Upper lobe of left lung (tissue), 4 donors: Measurements from ENCODE around the gene GPC5.

Experiments used
- CTCF ChIP-seq, 6 experiments: fragments of 450-650 bp in 4 of 6; fragments of 200-600 bp in 2 of 6; sonication (generic) in 2 of 6; IDR thresholded peaks; one replicate each; pipeline ENCODE4 v1.5.1; 2016 to 2019; ENCODE audit warnings: antibody characterized with exemption in 6 of 6
- EP300 ChIP-seq, 4 donors: sonication (generic); formaldehyde crosslinking; IDR thresholded peaks; one replicate each; pipeline ENCODE4 v1.5.1; 2017; ENCODE audit warnings: antibody characterized with exemption in 4 of 4, control low read depth in 2 of 4
- POLR2A ChIP-seq, 4 donors: fragments of 450-650 bp; IDR thresholded peaks; one replicate each; pipeline ENCODE4 v1.5.1; 2016 to 2017; ENCODE audit warnings: antibody characterized with exemption in 4 of 4, mild to moderate bottlenecking in 2 of 4
- POLR2AphosphoS5 ChIP-seq, 2 donors: sonication (generic); formaldehyde crosslinking; IDR thresholded peaks; one replicate each; pipeline ENCODE4 v1.5.1; 2017; ENCODE audit warnings: antibody characterized with exemption in 2 of 2

GRCh38 chr13:91740756-91741155 is 342.3 kb downstream of the GPC5 start:
- TF ChIP-seq POLR2A (IDR thresholded peaks at IDR 0.05) (no peak), CTCF (IDR thresholded peaks at IDR 0.05) (no peak), EP300 (IDR thresholded peaks at IDR 0.05) (no peak), POLR2AphosphoS5 (IDR thresholded peaks at IDR 0.05) (no peak)
